ENCODE data around the gene ALAD.

DNA sequence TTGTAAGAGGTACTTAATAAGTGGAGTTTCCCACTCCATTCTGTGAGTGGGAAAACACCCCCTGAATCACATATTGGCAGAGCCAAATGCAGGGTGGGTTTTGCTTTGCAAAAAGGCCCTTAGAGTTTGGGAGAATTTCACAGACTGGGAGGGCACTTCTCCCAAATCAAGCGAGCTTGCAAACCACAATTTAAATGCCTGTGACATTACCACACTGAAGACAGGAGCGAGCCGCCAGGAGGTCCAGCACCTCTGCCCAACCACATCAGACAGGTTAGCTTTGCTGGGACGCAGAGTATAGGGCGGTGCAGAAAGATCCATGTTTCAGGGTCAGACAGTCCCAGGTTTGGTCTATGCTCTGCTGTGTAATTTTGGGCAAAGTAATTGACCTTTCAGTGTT lies 2.3 kb downstream of the ALAD start:
- TF ChIP-seq, protein P1, sequence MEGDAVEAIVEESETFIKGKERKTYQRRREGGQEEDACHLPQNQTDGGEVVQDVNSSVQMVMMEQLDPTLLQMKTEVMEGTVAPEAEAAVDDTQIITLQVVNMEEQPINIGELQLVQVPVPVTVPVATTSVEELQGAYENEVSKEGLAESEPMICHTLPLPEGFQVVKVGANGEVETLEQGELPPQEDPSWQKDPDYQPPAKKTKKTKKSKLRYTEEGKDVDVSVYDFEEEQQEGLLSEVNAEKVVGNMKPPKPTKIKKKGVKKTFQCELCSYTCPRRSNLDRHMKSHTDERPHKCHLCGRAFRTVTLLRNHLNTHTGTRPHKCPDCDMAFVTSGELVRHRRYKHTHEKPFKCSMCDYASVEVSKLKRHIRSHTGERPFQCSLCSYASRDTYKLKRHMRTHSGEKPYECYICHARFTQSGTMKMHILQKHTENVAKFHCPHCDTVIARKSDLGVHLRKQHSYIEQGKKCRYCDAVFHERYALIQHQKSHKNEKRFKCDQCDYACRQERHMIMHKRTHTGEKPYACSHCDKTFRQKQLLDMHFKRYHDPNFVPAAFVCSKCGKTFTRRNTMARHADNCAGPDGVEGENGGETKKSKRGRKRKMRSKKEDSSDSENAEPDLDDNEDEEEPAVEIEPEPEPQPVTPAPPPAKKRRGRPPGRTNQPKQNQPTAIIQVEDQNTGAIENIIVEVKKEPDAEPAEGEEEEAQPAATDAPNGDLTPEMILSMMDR (IDR thresholded peaks at IDR 0.05; ENCODE audit: low read depth, low read length, missing input control): no peak
- TF ChIP-seq FOXA1 (IDR thresholded peaks at IDR 0.05): no peak
